Stomach (tissue), 9 donors: Measurements from ENCODE around the gene KCNMB4. TPM values are rescaled to one million over a fixed set of nuclear protein-coding genes. Genes with fewer than 3 reads are reported as not detected.

Experiments
- DNase-seq, 2 donors: peaks; one replicate each; pipeline versions ENCODE4 v3.0.0 to v3.0.0-alpha.2; 2013 to 2019
- H3K27ac ChIP-seq, 5 donors: fragments of 200-600 bp in 4 of 5; sonication (generic) in 4 of 5; one replicate each; pipeline ENCODE4 v1.5.1; 2013 to 2019; ENCODE audit warnings: mild to moderate bottlenecking in 1 of 5, moderate library complexity in 1 of 5
- H3K27me3 ChIP-seq, 3 donors: fragments of 200-600 bp; sonication (generic); one replicate each; pipeline ENCODE4 v1.5.1; 2017 to 2019; ENCODE audit warnings: mixed run types in 1 of 3
- H3K36me3 ChIP-seq, 4 donors: fragments of 200-600 bp; sonication (generic); 1 replicate in 3 of 4; 2 replicates in 1 of 4; pipeline ENCODE4 v1.5.1; 2016 to 2019
- H3K4me1 ChIP-seq, 4 donors: fragments of 200-600 bp; sonication (generic); one replicate each; pipeline ENCODE4 v1.5.1; 2016 to 2019
- H3K4me3 ChIP-seq, 4 donors: fragments of 200-600 bp; sonication (generic) in 3 of 4; one replicate each; pipeline ENCODE4 v1.5.1; 2016 to 2019; ENCODE audit warnings: mild to moderate bottlenecking in 1 of 4
- H3K9me3 ChIP-seq, 4 donors: fragments of 200-600 bp; sonication (generic); one replicate each; pipeline ENCODE4 v1.5.1; 2016 to 2019
- CTCF ChIP-seq, 7 experiments: fragments of 450-650 bp in 4 of 7; fragments of 200-600 bp in 3 of 7; sonication (generic) in 3 of 7; IDR thresholded peaks; one replicate each; pipeline ENCODE4 v1.5.1; 2016 to 2019; ENCODE audit warnings: antibody characterized with exemption in 7 of 7, control low read depth in 2 of 7, mild to moderate bottlenecking in 1 of 7
- EP300 ChIP-seq: sonication (generic); formaldehyde crosslinking; IDR thresholded peaks from one replicate; pipeline ENCODE4 v1.6.1; 2017; ENCODE audit warnings: antibody characterized with exemption
- POLR2A ChIP-seq, 4 donors: fragments of 450-650 bp; IDR thresholded peaks; one replicate each; pipeline ENCODE4 v1.6.1; 2016; ENCODE audit warnings: antibody characterized with exemption in 4 of 4, control low read depth in 2 of 4, mild to moderate bottlenecking in 1 of 4, moderate library complexity in 1 of 4
- POLR2AphosphoS5 ChIP-seq, 3 donors: sonication (generic); formaldehyde crosslinking; IDR thresholded peaks; one replicate each; pipeline ENCODE4 v1.6.1; 2016; ENCODE audit warnings: antibody characterized with exemption in 3 of 3
- WGBS, 5 donors: extraction: QIAGEN DNeasy Blood & Tissue Kit in 3 of 5; methylation state at CpG; one replicate each; pipeline versions ENCODE4 v1.1.5 to v1.1.7; 2013 to 2018; 5-methylcytosine and 5-hydroxymethylcytosine counted together
- intact Hi-C: fragments of 100-400 bp; cut with DNase I; formaldehyde crosslinking; loops from one replicate; pipeline ENCODE4 v1.15.1; 2023; ENCODE audit warnings: low total_unique reads
- polyA plus RNA-seq, 3 donors: library from polyadenylated mRNA; stranded (reverse); fragments of 200-250 nt; gene quantifications; one replicate each; pipeline ENCODE4 v1.2.3, GENCODE V29; 2013
- total RNA-seq, 5 donors: library from RNA; depleted of rRNA; stranded (reverse); fragments of >200 nt; gene quantifications; one replicate each; pipeline versions ENCODE4 v1.1.0 to v1.2.3, GENCODE V29; 2014 to 2016
- donor health status: healthy with polysubstance abuse.
- donor health status: Bipolar disorder and iron deficiency.
- donor health status: healthy.

The KCNMB4 gene
- total and polyA plus RNA-seq, 8 donors: under 0.01 to 6.2 (median 2.0) TPM; not detected in 2

- Histone ChIP-seq H3K4me1 (no peaks in the 10 kb centered on the region), H3K27ac (no peak overlapping the region), H3K36me3 (no peaks in the 10 kb centered on the region), H3K9me3 (no peaks in the 10 kb centered on the region), H3K27me3 (no peaks in the 10 kb centered on the region), H3K4me3 (no peak overlapping the region)
- DNase-seq: no peak
- TF ChIP-seq POLR2A (IDR thresholded peaks at IDR 0.05): no peak
- TF ChIP-seq POLR2AphosphoS5 (IDR thresholded peaks at IDR 0.05): no peak
- no peak for TF ChIP-seq EP300
- no peak for TF ChIP-seq CTCF (IDR thresholded peaks at IDR 0.05)
- WGBS, 5 donors: 31 to 43% (median 36%) methylated on average over 1 of the region's 1 CpG
- intact Hi-C loops: no loop called here
Measured at GRCh38 chr12:70415987-70416386, 49.9 kb downstream of the KCNMB4 start.

- Histone ChIP-seq H3K27me3 (no peaks in the 10 kb centered on the region), H3K36me3 (no peaks in the 10 kb centered on the region), H3K27ac (no peak overlapping the region), H3K4me1 (no peaks in the 10 kb centered on the region), H3K4me3 (no peak overlapping the region), H3K9me3 (no peaks in the 10 kb centered on the region)
- intact Hi-C loops: no loop called here
- TF ChIP-seq EP300 (no peak), POLR2A (IDR thresholded peaks at IDR 0.05) (no peak), POLR2AphosphoS5 (IDR thresholded peaks at IDR 0.05) (no peak), CTCF (IDR thresholded peaks at IDR 0.05) (no peak)
- no peak for DNase-seq
- WGBS, 5 donors: 88 to 95% (median 90%) methylated on average over 3 of the region's 3 CpGs
Measured at GRCh38 chr12:70417121-70417520, 51.0 kb downstream of the KCNMB4 start.

- intact Hi-C loops: no loop called here
- WGBS, 5 donors: 80 to 94% (median 88%) methylated on average over 3 of the region's 3 CpGs
- H3K27ac ChIP-seq: no peak overlapping the region
- H3K27me3 ChIP-seq: no peaks in the 10 kb centered on the region
- H3K4me3 ChIP-seq: no peak overlapping the region
- no peaks in the 10 kb centered on the region for H3K9me3 ChIP-seq
- TF ChIP-seq POLR2A (IDR thresholded peaks at IDR 0.05) (no peak), POLR2AphosphoS5 (IDR thresholded peaks at IDR 0.05) (no peak), CTCF (IDR thresholded peaks at IDR 0.05) (no peak), EP300 (no peak)
- no peaks in the 10 kb centered on the region for H3K36me3 ChIP-seq
- DNase-seq: no peak
- no peaks in the 10 kb centered on the region for H3K4me1 ChIP-seq
Measured at GRCh38 chr12:70418101-70418500, 52.0 kb downstream of the KCNMB4 start.

GRCh38 chr12:70422631-70423030 lies 56.5 kb downstream of the KCNMB4 start:
- no peaks in the 10 kb centered on the region for H3K27me3 ChIP-seq
- intact Hi-C loops: no loop called here
- no peak overlapping the region for H3K27ac ChIP-seq
- H3K4me1 ChIP-seq: no peaks in the 10 kb centered on the region
- no peaks in the 10 kb centered on the region for H3K9me3 ChIP-seq
- DNase-seq: no peak
- no peak overlapping the region for H3K4me3 ChIP-seq
- no peaks in the 10 kb centered on the region for H3K36me3 ChIP-seq
- TF ChIP-seq EP300 (no peak), CTCF (IDR thresholded peaks at IDR 0.05) (no peak), POLR2A (IDR thresholded peaks at IDR 0.05) (no peak), POLR2AphosphoS5 (IDR thresholded peaks at IDR 0.05) (no peak)
- 89 to 97% (median 94%) methylated on average over 8 of the region's 8 CpGs for WGBS, 5 donors
